MCF 10A (cell line): ENCODE data around the gene DNAI2. TPM values are rescaled to one million over a fixed set of nuclear protein-coding genes. Genes with fewer than 3 reads are reported as not detected.

Experiments used
- BruUV-seq: library from RNA; stranded (reverse); fragments of 400-500 nt; replicated peaks from 2 replicates; lab custom pipeline; 2021; lab: Mats Ljungman, UMichigan
- CTCF ChIA-PET: fragments of 300-600 bp; sonication (Branson Sonifier 250); formaldehyde crosslinking; extraction: SDS; loops from one replicate; lab custom pipeline; 2021; ENCODE audit warnings: antibody characterized with exemption, inconsistent platforms; lab: Yijun Ruan, JAX
- POLR2A ChIA-PET: fragments of 300-600, 350-650 bp; sonication (Branson Sonifier 250); formaldehyde crosslinking; extraction: SDS; loops from one replicate; lab custom pipeline; 2020; ENCODE audit warnings: antibody characterized with exemption, inconsistent platforms; lab: Yijun Ruan, JAX
- DNase-seq: peaks from one replicate; pipeline ENCODE4 v3.0.0-alpha.2; 2018; ENCODE audit not compliant: unreplicated experiment
- H3K27ac Mint-ChIP-seq: one replicate; pipeline ENCODE4 v1.8.0; 2022; ENCODE audit warnings: mild to moderate bottlenecking, low read depth, mixed read lengths; ENCODE audit not compliant: unreplicated experiment
- H3K27me3 Mint-ChIP-seq: one replicate; pipeline ENCODE4 v1.8.0; 2022; ENCODE audit warnings: mixed read lengths; ENCODE audit not compliant: insufficient read depth, unreplicated experiment
- H3K36me3 Mint-ChIP-seq: one replicate; pipeline ENCODE4 v1.8.0; 2022; ENCODE audit warnings: mild to moderate bottlenecking, moderate library complexity, mixed read lengths; ENCODE audit not compliant: insufficient read depth, unreplicated experiment
- H3K4me1 Mint-ChIP-seq: one replicate; pipeline ENCODE4 v1.8.0; 2022; ENCODE audit warnings: mixed read lengths; ENCODE audit not compliant: insufficient read depth, unreplicated experiment
- H3K4me3 Mint-ChIP-seq: one replicate; pipeline ENCODE4 v1.8.0; 2022; ENCODE audit warnings: mild to moderate bottlenecking, moderate library complexity, mixed read lengths; ENCODE audit not compliant: unreplicated experiment
- H3K9me3 Mint-ChIP-seq: one replicate; pipeline ENCODE4 v1.8.0; 2022; ENCODE audit warnings: mixed read lengths; ENCODE audit not compliant: unreplicated experiment
- intact Hi-C: fragments of 100-400 bp; cut with micrococcal nuclease; formaldehyde crosslinking; loops from 2 replicates; pipeline ENCODE4 v1.14.1; 2022
- total RNA-seq: library from RNA; stranded (reverse); gene quantifications from 2 replicates; pipeline ENCODE4 v1.2.3, GENCODE V29; 2022
- TF ChIP-seq, protein P1 (sequence below): fragments of 200-600 bp; IDR thresholded peaks from one replicate; pipeline ENCODE4 v1.8.0; 2022; ENCODE audit warnings: antibody characterized with exemption, mild to moderate bottlenecking; ENCODE audit not compliant: unreplicated experiment

The DNAI2 gene
- total RNA-seq, 1 experiment from 2014 or later: not detected

DNA sequence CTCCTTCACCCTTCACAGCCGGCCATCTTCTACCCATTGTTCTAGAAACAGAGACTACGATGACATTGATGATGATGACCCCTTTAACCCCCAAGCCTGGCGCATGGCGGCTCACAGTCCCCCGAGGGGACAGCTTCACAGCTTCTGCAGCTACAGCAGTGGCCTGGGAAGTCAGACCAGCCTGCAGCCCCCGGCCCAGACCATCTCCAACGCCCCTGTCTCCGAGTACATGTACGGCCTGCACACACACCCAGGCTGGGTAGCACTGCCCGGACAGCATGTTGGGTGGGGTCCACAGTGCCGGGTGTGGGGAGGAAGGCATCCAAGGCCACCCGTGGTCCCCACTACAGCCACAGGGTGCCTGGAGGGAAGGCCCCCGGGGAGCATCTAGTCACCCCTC is 21.0 kb upstream of the DNAI2 start:
- CTCF ChIA-PET: interaction anchor here (0.6 kb wide), 1 partner anchor 539 kb away, joined by 3 read pairs; no protein-coding TSS in a partner anchor
- no peaks in the 10 kb centered on the region for H3K4me1 Mint-ChIP-seq
- BruUV-seq: no TSS peak
- intact Hi-C loops: no loop called here
- no peak overlapping the region for H3K27ac Mint-ChIP-seq
- H3K9me3 Mint-ChIP-seq: no peaks in the 10 kb centered on the region
- TF ChIP-seq, protein P1, sequence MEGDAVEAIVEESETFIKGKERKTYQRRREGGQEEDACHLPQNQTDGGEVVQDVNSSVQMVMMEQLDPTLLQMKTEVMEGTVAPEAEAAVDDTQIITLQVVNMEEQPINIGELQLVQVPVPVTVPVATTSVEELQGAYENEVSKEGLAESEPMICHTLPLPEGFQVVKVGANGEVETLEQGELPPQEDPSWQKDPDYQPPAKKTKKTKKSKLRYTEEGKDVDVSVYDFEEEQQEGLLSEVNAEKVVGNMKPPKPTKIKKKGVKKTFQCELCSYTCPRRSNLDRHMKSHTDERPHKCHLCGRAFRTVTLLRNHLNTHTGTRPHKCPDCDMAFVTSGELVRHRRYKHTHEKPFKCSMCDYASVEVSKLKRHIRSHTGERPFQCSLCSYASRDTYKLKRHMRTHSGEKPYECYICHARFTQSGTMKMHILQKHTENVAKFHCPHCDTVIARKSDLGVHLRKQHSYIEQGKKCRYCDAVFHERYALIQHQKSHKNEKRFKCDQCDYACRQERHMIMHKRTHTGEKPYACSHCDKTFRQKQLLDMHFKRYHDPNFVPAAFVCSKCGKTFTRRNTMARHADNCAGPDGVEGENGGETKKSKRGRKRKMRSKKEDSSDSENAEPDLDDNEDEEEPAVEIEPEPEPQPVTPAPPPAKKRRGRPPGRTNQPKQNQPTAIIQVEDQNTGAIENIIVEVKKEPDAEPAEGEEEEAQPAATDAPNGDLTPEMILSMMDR: no peak
- POLR2A ChIA-PET: no interaction called here
- H3K4me3 Mint-ChIP-seq: no peak overlapping the region
- H3K27me3 Mint-ChIP-seq: peaks cover 37% of the 10 kb centered on the region
- H3K36me3 Mint-ChIP-seq: no peaks in the 10 kb centered on the region
- DNase-seq: no peak

DNA sequence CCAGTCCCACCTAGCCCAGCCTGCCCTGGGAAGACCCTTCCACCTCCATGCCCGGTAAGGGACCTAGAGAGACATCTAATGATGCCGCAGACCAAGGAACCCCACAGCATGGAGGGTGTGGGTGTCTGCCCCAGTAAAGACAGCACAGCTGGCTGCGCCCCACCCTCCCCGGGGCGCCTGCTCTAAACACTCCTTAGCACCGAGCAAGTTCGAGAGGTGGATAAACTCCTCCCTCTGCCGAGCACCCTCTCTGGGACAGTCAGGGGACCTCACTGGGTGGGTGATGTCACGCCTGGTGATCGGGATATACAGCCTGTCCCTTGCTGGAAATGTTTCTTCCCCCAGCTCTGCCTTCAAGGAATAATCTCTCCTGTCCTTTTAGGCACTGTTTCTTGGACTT is 16.7 kb upstream of the DNAI2 start:
- Mint-ChIP-seq H3K36me3 (no peaks in the 10 kb centered on the region), H3K27ac (no peak overlapping the region), H3K4me3 (no peak overlapping the region), H3K4me1 (no peaks in the 10 kb centered on the region), H3K27me3 (peaks cover 17% of the 10 kb centered on the region), H3K9me3 (no peaks in the 10 kb centered on the region)
- intact Hi-C loops: no loop called here
- ChIA-PET POLR2A (interaction anchor here (1.0 kb wide), 1 partner anchor 20 kb away, joined by 4 read pairs; no protein-coding TSS in a partner anchor), CTCF (interaction anchor here (0.5 kb wide), 1 partner anchor 212 kb away, joined by 3 read pairs; no protein-coding TSS in a partner anchor)
- BruUV-seq: no TSS peak
- TF ChIP-seq, protein P1: no peak
- DNase-seq: no peak

GRCh38 chr17:74259667-74260524 is 14.1 kb upstream of the DNAI2 start:
- Mint-ChIP-seq H3K36me3 (no peaks in the 10 kb centered on the region), H3K9me3 (no peaks in the 10 kb centered on the region), H3K4me1 (no peaks in the 10 kb centered on the region), H3K4me3 (no peak overlapping the region), H3K27ac (no peak overlapping the region), H3K27me3 (no peaks in the 10 kb centered on the region)
- BruUV-seq: no TSS peak
- peak; percentile 23 for DNase-seq
- ChIA-PET CTCF (interaction anchor here (0.6 to 1.8 kb wide), 6 partner anchors 11 to 101 kb away, joined by 3 to 5 read pairs (median 4); partner anchors contain the start of genes RPL38 and TTYH2), POLR2A (no interaction called here)
- intact Hi-C loops: no loop called here
- TF ChIP-seq, protein P1: no peak

DNA sequence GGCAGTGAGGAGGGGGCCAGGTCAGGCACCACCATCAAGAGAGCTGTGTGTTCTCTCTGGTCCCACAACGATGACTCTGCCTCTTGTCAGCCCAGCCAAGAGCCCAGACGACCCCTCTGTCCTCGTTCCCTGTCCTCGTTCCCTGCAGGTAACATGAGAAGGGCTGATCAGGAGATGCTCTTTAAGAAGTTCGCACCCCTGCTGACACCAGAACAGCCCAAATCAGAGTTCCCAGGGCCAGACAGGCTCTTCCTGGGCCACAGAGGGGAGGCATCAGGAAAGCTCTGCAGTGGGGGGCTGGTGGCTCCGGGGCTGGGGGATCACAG is 13.5 kb upstream of the DNAI2 start:
- ChIA-PET POLR2A (no interaction called here), CTCF (interaction anchor here (1.1 to 1.8 kb wide), 3 partner anchors 11 to 100 kb away, joined by 4 to 5 read pairs (median 4); partner anchors contain the start of gene RPL38)
- H3K9me3 Mint-ChIP-seq: no peaks in the 10 kb centered on the region
- intact Hi-C loops: no loop called here
- no peak overlapping the region for H3K27ac Mint-ChIP-seq
- BruUV-seq: no TSS peak
- H3K36me3 Mint-ChIP-seq: no peaks in the 10 kb centered on the region
- no peak overlapping the region for H3K4me3 Mint-ChIP-seq
- no peaks in the 10 kb centered on the region for H3K4me1 Mint-ChIP-seq
- peaks cover 2% of the 10 kb centered on the region for H3K27me3 Mint-ChIP-seq
- TF ChIP-seq, protein P1: no peak
- no peak for DNase-seq
